ENCODE measurements around the gene NAGK.
"Not testable (repeated sequence)": the region's sequence is repeated elsewhere in the genome, so short reads cannot be mapped to it uniquely, and the experiment has no call there.

Gene NAGK

GRCh38 chr2:71070294-71071093 is 2.0 kb downstream of the NAGK start:
- peak; percentile 23 for DNase-seq

- DNase-seq, result no peak
These were observed 3.4 kb downstream of the NAGK start for GRCh38 chr2:71071681-71072398.

- DNase-seq, result no peak
These were observed 4.0 kb downstream of the NAGK start for GRCh38 chr2:71072492-71072891.

DNA sequence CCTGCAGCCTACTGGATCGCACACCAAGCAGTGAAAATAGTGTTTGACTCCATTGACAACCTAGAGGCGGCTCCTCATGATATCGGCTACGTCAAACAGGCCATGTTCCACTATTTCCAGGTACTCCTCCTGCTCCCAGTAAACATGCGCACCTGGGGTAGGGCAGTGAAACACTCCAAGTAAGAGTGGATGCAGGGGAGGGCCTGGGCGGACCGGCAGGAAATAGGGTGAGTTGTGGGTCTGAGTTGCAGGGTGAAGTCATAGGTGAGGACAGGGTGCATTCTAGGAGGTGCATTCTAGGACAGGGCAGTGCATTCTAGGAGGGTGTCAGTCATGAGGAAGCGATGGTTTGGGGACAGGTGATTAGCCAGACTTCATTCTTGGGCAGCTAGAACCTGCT is 5.0 kb downstream of the NAGK start:
- DNase-seq, result no peak

GRCh38 chr2:71074893-71075395 is 6.5 kb downstream of the NAGK start:
- DNase-seq, result no peak

DNA sequence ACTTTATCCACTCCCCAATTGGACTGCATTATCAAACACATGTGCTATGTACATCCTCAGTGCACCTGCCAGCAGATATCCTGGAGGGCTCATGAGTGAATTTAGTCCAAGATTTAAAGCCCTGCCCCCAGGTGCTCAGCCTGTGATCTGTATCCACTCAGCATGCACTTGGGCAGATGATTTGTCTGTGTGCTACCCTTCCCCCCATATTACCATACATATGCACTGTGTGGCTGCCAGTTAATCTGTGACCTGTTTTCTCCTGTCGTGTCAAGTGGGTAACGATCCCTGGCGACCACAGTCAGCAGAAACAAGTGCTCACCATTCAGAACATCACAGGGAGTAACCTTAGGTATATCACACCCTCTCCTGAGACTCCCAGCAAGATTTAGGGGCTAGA is 10.2 kb downstream of the NAGK start:
- no peak for DNase-seq

DNA sequence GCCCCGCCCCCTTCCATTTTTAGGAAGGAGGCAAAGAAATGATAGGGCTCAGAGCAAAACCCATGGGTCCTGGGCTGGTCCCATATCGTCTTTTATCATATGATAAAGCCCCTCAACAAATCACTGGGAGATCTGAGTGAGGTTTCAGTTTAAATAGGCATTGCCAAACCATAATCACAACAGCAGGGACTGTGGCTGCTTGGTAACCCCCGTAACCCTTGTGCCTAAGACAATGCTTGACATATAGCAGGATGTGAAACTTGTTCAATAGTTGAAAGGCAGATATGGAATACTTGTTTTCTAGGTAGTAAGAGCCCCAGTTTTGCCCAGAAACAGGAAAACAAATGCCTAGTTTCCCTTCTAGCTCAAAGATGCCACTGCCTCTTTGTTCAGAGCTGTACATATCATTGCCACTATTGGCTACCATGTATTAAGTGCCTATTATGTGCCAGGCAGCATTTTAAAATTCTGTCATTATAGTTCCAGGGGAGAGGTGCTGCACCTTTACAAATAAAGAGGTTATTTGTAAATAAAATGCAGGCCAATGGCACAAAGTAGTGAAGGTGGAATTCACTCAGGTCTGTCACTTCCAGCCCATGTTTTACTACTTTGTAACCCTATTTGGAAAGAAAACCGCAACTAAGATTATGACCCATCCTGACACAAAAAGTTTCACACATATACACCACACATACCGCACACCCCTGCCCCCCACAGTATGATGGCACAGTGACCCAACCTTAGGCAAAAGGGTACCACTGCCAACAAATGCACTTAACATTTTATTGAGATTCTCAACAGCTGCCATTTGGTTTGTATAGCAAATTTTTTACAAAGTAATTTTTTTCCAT is 14.2 kb downstream of the NAGK start:
- DNase-seq, result no peak

GRCh38 chr2:71083297-71083696 is 14.8 kb downstream of the NAGK start:
- DNase-seq, result not testable (repeated sequence)

DNA sequence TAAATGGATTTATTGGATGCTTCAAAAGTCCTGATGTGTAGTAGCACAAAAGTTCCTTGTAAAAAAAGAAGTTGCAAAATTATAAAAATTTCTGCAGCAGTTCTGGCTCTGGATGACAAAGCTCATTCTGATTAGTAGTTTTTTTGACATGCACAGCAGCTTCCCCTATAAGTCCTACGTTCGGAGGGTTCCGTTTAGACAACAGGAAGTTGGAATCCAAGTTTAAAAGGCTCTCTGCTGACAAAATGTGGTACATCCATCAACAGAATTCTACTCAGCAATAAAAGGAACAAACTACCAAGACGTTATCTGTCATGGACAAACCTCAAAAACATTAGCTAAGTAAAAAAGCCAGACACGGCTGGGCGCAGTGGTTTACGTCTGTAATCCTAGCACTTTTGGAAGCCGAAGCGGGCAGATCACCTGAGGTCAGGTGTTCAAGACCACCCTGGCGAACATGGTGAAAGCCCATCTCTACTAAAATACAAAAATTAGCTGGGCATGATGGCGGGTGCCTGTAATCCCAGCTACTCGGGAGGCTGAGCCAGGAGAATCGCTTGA is 15.4 kb downstream of the NAGK start:
- not testable (repeated sequence) for DNase-seq

DNA sequence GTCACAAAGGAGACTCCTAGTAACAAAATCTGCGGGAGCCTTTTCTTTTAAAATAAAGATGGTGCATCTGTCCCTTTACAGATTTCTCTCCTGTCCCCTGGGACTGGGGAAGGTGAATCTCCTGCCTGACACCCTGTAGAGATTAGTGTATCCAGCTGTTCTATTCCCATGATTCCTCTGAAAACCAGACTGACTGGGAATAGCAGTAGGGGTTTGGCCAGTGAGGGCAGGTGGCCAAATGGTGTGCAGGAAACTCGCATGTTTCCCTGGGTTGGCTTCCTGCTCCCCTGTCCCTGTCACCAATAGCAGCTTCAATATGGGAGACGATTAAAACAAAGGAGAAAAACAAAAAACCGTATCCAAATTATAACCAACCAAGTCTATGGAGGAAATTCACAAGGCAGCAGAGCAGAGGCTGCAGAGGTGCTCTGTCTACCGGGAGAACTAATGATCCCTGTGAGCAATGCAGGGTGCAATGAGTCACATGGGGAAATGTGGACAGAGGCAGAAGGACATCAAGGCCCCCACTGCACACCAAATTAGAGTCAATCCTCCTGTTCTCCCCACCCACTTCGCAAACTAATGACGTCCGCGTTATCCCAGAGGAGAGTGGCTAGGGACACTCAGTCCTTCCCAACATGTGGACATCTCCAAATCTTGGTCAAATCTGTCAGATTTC is 17.0 kb downstream of the NAGK start:
- DNase-seq, result peak; percentile 69

GRCh38 chr2:71089475-71089874 is 21.0 kb downstream of the NAGK start:
- not testable (repeated sequence) for DNase-seq

DNA sequence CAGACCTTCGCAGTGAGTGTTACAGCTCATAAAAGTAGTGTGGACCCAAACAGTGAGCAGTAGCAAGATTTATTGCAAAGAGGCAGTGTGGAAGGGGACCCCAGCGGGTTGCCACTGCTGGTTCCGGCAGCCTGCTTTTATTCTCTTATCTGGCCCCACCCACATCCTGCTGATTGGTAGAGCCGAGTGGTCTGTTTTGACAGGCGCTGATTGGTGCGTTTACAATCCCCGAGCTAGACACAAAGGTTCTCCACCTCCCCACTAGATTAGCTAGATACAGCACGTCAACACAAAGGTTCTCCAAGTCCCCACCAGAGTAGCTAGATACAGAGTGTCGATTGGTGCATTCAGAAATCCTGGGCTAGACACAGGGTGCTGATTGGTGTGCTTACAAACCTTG is 23.4 kb downstream of the NAGK start:
- not testable (repeated sequence) for DNase-seq

DNA sequence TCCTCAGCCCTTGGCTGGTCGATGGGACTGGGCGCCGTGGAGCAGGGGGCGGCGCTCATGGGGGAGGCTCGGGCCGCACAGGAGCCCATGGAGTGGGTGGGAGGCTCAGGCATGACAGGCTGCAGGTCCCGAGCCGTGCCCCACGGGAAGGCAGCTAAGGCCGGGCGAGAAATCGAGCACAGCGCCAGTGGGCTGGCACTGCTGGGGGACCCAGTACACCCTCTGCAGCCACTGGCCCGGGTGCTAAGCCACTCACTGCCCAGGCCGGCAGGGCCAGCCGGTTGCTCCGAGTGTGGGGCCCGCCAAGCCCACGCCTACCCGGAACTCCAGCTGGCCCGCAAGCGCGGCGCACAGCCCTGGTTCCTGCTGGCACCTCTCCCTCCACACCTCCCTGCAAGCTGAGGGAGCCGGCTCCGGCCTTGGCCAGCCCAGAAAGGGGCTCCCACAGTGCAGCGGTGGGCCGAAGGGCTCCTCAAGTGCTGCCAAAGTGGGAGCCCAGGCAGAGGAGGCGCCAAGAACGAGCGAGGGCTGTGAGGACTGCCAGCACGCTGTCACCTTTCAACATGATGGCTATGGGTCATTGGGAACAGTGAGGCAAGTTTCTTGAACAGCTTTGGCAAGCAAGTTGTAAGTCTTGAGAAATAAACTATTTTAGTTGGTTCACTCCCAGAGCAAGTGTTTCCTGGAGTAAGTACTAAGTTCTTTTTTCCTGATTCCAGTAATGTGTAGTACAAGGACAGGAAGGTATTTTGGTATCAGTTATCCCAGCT is 24.2 kb downstream of the NAGK start:
- DNase-seq, result not testable (repeated sequence)

DNA sequence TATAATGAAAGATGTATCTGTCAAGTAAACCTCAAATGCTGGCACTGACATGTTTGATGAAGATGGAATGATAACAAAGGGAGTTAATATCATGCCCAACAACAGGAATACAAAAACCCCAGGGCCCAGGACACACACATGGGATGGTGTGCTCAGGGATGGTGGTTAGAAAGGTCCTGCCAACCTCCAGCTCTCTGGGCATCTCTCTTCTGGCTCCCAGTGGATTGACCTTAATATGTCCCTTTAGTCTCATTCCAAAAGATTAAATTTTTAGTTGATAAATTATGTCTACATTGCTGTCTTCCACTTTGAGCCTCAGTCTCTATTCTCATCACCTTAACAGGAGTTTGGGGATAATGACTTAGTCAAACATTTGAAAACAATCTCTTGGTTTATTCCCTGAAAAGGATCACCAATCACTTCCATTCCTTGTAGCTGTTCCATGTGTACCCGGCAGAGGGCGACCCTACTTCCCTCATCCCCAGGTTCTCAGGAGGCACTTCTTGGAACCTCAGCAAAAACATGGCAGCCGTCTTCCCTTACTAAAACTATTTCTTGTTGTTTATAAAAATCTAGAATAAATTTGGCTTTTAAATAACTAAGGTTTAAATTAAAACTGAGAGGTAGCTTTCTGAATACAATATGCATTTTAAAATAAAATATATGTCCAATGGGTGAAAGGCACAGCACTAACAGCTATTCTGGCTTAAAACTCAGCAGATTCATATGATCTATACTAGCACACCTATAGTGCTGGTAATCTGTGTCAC is 31.9 kb downstream of the NAGK start:
- DNase-seq, result peak; percentile 39

DNA sequence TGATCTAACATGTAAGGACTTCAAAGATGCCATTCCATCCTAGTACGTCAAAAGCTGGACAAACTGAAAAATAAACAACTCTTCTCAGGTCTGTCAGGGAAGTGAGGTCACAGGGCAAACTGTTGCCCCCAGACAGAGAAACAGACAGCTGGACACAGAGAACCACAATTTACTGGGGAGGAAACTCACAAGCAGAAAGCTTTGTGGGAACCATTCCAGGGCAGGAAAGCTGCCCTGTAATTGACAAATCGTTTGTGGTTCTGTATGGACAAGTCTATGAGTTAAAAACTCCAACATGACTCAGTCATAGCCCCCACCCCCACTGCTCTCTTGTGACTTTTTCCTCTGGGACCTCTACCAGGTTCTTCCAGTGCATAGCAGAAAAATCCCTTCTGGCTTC is 33.2 kb downstream of the NAGK start:
- DNase-seq, result no peak

DNA sequence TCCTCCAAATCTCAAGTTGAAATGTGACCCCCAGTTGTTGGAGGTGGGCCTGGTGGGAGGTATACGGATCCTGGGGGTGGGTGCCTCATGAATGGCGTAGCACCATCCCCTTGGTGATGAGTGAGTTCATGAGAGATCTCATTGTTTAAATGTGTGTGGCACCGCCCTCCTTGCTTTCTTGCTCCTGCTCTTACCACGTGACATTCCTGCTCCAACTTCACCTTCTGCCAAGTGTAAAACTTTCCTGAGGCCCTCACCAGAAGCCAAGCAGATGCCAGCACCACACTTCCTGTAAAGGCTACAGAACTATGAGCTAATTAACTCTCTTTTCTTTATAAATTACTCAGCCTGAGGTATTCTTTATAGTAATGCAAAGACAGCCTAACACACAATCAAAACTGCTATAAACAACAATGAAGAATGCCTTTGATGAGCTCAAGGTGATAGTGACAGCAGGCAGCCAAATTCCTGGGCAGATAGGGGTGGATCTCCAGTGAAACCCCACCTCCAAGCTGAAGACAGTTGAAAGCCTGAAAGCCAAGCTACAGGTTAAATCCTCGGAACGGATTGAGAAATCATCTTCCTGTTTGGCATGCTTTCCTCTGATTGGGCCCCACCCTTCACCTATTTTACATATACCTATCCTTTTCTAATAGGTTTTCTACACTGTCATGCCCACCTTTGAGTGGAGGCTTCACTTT is 34.7 kb downstream of the NAGK start:
- no peak for DNase-seq

DNA sequence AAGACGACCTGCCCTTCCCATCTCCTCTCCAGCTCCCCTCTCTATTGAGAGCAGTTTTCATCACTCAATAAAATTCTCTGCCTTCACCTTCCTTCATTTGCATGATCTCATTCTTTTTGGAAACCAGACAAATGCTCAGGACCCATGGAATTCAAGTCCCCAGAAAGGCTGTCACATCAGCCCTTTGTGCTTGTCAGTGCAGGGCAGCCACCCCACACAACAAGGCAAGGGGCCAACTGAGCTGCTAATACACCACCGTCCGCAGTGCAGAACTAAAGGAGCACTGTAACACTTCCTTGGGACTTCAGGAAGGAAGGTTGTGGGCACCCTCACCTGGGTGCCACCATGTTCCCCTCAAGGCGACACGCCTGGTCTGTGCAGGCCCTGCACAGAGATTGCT is 35.4 kb downstream of the NAGK start:
- DNase-seq, result no peak

DNA sequence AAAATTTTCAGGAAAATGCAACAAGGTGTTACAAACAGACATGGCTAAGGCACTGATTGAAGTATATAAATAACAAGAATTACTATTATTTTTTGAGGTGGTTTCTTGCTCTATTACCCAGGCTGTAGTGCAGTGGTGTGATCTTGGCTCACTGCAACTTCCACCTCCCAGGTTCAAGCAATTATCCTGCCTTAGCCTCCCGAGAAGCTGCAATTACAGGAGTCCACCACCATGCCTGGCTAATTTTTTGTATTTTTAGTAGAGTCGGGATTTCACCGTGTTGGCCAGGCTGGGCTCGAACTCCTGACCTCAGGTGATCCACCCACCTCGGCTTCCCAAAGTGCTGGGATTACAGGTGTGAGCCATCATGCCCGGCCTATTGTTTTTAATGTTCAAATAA is 38.0 kb downstream of the NAGK start:
- DNase-seq, result not testable (repeated sequence)

- DNase-seq, result no peak
These were observed 39.6 kb downstream of the NAGK start for GRCh38 chr2:71108091-71108490.

DNA sequence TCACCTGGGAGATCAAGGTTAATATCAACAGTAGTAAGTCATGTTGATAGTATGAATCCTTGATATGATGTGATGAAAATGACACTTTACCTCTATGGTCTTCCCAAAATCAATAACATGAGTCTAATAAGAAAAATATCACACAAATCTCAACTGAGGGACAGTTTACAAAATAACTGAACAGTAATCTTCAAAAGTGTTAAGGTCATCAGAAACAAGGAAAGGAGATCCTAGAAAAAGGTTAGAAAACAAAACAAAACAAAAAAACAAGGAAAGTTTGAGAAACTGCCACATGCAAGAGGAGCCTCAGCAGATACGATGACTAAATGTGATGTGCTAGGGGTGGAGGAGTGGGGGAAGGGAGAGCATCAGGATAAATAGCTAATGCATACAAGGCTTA is 45.4 kb downstream of the NAGK start:
- DNase-seq, result no peak
